NCI-H748 treated with DMSO at 0.1 percent for 48 hours (cell line): ENCODE measurements around the gene PFKP.

Experiments
- DNase-seq: peaks from one replicate; lab custom pipeline; 2025; lab: John Stamatoyannopoulos, UW

PFKP gene

GRCh38 chr10:3116508-3117100 is 49.3 kb downstream of the PFKP start:
- DNase-seq, result no peak

DNA sequence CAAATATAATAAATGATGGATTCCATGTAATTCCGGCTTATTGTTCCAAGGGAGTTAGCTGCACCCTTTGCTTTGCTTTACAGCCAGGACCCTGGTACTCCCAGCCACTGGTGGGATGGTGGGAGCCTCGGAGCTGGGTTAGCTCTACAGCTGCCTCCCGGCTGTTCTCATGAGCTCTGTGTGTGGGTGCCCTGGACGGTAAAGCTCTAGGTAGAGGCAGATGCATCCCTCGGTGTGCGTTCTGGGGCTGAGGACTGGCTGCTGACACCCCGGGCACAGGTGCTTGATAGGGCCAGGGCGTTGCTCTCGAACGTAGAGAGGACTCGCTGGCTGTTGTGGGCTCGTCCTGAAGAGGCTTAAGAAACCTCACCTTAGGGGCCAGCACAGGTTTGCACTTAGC is 50.1 kb downstream of the PFKP start:
- no peak for DNase-seq

- no peak for DNase-seq
Observed at GRCh38 chr10:3118641-3119091, 51.3 kb downstream of the PFKP start.

DNA sequence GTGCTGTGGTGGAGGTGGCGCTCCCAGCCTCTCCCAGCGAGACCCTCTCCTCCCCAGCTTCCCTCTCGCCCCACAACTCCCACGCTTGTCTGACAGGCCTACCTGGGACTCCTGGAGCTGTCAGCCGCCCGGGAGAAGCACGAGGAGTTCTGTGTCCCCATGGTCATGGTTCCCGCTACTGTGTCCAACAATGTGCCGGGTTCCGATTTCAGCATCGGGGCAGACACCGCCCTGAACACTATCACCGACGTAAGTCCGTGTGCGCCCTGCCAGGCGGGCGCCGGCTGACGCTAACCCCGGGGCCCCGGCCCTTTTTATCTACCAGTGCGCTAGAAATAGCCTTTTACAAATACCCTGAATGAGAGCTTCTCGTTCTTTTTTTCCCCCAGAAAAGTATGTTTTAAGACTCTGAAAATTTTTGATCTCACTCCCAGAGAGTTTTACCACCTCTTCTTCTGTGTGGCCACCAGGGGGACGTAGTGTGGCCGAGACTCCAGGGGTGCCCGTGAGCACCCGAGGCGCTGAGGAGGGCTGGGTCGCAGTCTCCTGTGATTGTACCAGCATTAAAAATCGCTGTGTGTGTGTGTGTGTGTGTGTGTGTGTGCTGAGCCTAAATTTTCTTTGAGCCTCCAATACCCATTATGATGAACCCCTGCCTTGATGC is 52.6 kb downstream of the PFKP start:
- DNase-seq, result no peak

GRCh38 chr10:3122034-3122433 is 54.7 kb downstream of the PFKP start:
- DNase-seq, result no peak

DNA sequence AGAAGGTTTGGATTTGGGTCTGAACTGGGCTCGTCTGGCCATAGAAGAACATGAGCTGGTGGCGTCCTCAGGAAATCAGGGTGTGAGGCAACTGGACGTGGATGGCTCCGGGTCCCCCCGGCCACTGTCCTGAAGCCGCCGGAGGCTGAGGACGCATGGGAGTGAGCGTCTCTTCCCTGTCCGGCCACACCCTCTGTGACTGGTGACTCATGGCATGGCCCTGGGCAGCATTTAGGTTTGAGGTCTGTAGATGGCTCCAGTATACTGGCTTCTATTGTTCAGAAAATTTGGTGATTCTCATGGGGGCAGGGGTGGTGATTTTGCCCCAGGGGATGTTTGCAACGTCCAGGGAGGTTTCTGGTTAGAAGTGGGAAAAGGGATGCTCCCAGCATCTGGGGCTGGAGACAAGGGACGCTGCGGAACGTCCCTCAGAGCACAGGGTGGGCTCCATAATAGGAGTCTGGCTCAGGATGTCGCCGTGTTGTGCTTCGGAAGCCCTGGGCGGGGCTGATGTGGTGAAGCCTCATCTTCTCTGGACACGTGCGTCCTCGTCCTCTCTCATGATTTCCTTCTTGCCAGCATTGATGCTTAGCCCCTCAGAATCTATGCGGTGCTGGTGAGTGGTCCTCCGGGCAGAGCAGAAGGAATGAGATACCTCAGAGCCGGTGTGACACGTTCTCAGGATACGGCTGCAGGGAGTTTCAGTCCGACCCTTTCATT is 55.3 kb downstream of the PFKP start:
- DNase-seq, result no peak

DNA sequence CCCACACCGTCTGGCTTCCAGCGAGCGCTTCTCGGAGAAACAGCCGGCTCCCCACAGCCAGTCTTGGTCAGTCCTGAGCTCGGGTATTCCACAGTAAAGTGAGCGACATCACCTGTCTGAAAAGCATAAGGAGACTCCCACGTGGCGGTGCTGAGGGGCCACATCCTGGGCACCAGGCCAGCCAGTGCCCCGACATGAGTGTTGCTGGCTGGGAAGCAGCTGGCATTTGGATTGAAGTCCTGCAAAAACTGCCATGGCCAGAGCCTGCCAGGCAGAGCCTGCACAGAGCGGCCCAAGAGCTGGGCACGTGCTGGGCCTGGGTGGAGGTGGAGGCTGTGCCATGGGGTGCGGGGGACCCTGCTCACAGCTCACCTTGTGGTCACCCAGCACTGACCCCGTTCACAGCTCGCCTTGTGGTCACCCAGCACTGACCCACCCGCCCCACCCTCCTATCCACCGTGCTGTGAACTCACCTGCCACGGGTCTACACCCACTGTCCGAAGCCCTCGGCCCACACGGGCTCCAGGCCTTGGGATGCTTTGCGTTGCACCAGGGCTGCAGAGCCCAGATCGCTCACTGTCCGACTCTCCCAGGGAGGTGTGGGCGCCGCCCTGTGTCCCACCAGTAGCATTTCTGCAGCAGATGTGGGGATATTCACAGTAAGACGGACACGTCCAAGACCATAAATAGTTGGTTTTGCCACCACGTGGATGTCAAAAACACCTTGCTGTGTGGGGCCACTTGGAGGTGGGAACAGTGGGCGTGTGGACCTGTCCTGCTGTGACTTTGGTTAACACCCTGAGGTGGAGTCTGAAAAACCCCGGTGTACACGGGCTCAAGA is 56.4 kb downstream of the PFKP start:
- DNase-seq, result no peak

DNA sequence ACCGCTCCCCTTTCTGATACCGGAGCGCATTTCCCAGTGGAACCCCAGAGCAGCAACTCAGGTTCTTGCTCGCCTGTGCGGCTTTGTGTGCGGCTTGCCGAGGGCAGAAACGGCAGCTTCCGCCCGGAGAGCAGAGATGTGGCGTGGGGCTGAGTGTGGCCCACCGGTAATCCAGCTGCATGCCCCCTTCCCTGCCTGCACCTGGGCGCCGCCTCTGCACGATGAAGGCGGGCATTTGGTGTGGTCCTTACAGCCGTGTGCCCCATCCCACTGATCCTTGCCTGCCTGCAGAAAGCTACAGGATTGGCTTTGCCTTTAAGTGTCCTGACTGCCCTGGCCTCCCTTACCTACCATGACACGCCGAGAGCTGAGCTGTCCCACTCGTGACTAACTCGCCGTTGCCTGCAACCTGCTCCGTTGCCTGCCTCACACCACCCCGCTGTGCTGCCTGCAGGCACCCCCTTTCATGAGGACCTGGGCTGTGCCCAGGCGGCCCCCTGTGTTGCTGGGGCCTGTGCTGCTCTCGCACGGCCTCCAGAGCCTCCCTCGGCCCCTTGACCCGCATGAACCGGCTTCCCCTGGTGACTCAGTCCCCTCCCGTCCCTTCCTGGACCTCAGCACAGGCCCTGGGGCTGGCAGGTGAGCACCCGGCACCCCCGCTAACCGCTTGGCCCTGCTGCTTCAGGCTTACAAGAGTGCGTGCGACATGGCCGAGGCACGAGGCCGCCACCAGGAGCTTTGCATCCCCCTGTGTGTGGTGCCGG is 57.2 kb downstream of the PFKP start:
- DNase-seq, result no peak

DNA sequence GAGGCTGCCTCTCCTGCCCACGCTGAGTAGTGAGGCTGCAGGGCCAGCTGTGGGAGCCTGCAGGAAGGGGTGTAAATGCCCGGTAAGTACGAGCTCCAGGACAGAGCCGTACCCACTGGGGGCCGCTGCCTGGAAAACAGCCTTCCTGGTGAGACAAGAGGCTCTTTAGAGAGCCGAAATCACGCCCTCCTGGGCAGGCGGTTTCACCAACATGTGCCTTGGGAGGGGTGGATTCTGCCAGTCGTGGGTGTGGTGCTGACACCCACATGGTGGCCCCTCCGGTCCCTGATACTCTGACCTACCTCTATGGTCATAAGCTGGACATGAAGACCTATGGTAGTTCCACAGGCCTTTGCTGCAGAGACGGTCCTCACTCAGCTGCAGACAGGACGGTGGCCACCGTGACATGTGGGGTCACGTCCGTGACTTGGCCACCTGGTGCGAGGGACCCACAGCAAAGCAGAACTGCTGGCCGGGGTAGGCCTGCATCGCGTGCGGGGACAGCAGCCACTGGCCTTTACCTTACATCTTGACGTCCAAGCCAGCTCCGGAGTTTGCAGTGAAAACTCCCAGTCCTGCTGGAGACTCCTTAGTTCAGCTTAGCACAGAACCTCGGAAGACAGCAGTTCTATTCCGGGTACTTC is 58.3 kb downstream of the PFKP start:
- no peak for DNase-seq

DNA sequence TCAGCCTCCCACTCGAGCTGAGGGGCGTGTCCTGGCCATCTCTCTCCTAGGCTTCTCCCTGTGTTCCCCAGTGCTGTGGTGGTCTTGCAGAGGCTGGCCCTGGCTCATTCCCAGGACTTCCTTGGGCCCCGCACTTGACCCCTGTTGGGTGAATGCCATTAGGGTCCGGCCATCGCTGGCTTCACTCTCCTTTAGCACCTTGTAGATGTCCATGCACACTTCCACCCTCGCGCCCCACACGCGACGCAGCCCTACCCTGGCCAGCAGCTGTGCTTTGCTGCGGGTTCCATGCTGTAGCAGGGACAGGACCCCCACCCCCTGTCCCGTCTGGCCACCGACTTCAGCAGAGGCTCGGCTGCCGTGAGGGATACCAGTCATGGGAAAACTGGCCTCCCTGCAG is 58.9 kb downstream of the PFKP start:
- DNase-seq, result no peak

- peak; percentile 36 for DNase-seq
Observed at GRCh38 chr10:3126741-3127346, 59.5 kb downstream of the PFKP start.

DNA sequence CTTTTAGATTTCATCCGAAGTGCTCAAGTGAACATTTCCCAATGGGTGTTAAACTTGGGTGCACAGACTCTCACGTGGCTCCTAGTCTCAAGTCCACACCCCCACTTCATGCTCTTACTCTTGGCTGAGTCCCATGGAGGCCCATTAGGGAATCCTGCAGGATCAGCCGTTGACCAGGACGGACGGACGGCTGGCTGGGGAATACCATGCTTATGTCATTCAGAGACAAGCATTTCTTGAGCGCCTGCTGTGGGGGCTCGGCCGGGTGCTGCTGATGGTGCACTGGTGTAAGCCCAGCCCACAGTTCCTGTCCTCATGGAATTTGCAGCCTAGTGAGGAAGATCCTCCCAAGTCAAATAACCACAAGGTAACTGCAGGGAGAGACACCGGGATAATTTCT is 60.6 kb downstream of the PFKP start:
- DNase-seq, result no peak

GRCh38 chr10:3128379-3129130 is 61.2 kb downstream of the PFKP start:
- DNase-seq, result no peak

DNA sequence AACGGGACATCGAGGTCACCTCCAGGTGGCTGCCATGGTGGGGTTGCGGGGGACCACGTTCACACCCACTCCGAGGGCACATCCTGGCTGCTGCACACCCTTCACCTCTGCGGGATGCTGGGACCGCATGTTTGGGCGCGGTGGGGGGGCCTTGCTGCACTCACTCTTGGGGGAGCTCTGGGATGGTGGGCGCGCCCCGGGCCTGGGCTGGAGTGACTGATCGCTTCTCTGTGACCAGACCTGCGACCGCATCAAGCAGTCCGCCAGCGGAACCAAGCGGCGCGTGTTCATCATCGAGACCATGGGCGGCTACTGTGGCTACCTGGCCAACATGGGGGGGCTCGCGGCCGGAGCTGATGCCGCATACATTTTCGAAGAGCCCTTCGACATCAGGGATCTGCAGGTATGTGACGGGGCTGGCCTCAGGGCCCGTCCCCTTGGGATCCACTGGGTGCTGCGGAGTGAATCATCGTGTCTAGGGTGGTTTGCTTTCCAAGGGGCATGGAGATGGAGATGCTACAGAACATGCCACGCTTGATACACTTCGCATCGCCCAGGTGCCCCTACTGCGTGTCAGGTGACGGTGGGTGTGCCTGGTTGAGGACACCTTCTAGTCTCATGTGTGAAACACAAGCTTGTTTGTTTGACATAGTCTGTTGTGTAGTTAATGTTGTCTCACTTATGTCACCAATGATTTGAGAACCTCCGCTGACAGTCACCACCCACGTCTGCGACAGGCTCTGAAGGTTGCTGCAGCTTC is 62.4 kb downstream of the PFKP start:
- DNase-seq, result no peak

GRCh38 chr10:3131098-3131497 is 63.8 kb downstream of the PFKP start:
- no peak for DNase-seq

- no peak for DNase-seq
Observed at GRCh38 chr10:3132036-3133025, 65.0 kb downstream of the PFKP start.

DNA sequence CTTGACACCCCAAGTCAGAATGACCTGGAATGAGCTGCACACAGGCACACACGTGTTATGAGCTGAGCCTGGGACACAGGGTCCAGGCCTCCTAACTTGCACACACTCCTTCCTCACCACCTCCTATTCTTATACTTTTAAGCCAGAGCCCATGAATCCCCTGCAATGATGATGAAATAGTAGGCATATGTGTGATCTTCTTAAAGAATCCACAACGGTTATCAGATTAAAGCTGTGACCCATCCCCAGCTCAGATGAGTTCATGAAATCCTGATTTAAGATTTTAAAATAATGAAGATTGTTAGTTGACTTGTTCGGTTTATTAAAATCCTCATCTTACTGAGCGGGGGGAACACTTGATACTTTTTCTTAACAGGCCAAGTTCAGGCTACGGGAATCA is 66.6 kb downstream of the PFKP start:
- DNase-seq, result no peak

DNA sequence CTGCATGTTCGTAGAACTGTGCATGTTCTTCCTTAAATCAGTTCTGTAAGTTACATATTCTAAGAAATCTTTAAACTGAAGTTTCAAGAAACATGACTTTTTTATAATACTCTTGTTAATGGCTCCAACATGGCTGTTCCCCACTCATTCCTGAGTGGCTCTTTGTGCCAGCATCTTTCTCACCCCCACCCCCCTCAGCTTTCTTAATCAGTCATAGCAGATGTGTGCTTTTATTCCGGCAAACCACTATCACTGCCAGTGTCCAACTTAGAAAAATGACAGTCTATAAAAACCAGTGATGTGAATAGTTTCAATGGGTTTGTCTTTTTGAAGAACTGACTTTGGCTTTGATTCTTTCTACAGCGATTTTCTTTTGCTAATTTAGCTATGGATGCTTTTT is 67.7 kb downstream of the PFKP start:
- no peak for DNase-seq
